NK-92 treated with Interleukin-12 subunit alpha and Interleukin-12 subunit beta, amount 100 ng/mL, for 24 hours (cell line): ENCODE measurements around the gene ESRRA.

Experiments
- DNase-seq: peaks from one replicate; lab custom pipeline; 2025; lab: John Stamatoyannopoulos, UW

Gene ESRRA

DNA sequence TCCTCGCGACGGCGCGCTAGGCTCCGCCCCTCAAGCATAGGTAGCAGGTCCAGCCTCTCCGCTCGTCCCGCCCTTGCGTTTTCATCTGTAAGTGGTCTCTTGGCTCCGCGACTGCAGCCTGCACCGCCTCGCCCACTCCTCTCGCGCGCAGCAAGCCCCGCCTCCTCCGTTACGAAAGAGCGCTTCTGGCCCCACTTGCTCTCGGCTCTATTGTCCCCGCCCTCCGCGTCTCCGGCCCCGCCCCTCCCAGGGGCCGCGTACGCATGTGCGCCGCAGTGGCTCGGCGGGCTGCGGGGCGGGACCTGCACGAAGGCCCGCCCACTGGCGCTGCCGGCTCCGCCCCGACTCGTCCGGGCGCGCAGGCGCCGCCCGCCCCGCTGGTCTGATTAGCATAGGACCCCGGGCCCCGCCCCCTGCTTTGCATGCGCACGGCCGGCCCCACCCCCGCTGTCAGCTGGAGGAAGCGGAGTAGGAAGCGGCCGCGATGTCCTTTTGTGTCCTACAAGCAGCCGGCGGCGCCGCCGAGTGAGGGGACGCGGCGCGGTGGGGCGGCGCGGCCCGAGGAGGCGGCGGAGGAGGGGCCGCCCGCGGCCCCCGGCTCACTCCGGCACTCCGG is at the start of gene ESRRA:
Gene ESRRA, plus strand, starts transcription at position 450 of the 616 bp plus-strand sequence. CDS start 1,656 bp downstream, outside the sequence.
- peak; percentile 100 for DNase-seq

DNA sequence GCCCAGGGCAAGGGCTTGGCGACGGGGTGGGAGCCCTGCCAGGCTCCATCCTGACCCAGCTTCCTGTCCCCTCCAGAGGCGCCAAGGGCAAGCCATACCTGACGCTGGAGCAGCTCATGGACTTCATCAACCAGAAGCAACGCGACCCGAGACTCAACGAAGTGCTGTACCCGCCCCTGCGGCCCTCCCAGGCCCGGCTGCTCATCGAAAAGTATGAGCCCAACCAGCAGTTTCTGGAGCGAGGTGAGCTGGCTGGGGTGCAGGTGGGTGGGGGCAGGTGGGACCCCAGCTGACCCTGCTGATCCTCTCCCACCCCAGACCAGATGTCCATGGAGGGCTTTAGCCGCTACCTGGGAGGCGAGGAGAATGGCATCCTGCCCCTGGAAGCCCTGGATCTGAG is 49.0 kb upstream of the ESRRA start:
- no peak for DNase-seq

DNA sequence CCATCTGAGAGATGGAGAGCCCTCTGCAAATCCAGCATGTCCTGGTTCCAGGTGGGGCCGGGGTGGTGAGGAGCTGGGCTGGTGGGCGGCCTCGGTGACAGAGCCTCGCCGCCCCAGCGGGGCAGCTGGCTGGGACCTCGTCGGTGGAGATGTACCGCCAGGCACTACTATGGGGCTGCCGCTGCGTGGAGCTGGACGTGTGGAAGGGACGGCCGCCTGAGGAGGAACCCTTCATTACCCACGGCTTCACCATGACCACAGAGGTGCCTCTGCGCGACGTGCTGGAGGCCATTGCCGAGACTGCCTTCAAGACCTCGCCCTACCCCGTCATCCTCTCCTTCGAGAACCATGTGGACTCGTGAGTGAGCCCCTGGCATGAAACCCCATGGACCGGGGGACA is 47.0 kb upstream of the ESRRA start:
- no peak for DNase-seq

DNA sequence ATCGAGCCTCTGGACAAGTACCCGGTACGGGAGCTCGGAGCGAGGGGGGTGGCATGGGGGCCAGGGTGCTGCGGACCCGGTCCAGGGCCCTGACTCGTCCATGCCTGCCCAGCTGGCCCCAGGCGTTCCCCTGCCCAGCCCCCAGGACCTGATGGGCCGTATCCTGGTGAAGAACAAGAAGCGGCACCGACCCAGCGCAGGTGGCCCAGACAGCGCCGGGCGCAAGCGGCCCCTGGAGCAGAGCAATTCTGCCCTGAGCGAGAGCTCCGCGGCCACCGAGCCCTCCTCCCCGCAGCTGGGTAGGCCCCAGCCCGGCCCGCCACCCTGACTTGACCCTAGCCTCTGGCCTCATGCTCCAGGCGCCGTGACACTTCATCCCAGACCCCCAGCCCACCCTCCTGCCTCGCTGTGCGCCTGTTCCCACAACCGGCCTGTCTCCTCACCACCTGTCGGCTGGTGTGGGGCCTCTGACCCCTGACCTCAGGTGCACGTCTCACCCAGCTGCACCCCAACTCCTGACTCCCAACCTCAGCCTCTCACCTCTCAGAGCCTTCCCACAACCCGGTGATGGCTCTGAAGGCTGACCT is 46.3 kb upstream of the ESRRA start:
- DNase-seq, result no peak

DNA sequence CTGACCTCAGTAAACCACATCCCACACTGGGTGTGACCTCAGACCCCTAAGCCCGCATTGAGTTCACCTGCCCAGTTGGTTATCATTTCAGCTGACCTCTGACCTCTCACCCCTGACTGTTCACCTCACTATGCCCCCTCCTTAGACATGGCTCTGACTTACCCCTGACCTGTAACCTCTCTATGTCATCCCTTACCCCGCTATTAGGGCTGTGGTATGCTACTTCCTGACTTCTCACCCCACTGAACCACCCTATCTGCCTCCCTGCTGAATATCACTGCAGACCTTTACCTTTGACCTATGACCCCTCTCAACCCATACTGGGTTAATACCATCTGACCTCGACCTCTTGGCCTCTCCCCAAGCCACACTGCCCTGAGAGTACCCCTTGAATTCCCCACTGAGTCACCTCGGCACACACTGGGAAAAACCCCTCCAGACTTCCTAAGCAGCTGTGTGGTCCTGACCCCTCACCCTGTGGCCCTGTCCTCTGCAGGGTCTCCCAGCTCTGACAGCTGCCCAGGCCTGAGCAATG is 45.7 kb upstream of the ESRRA start:
- peak; percentile 53 for DNase-seq

- DNase-seq, result no peak
Measured at GRCh38 chr11:64260147-64260708, 45.1 kb upstream of the ESRRA start.

DNA sequence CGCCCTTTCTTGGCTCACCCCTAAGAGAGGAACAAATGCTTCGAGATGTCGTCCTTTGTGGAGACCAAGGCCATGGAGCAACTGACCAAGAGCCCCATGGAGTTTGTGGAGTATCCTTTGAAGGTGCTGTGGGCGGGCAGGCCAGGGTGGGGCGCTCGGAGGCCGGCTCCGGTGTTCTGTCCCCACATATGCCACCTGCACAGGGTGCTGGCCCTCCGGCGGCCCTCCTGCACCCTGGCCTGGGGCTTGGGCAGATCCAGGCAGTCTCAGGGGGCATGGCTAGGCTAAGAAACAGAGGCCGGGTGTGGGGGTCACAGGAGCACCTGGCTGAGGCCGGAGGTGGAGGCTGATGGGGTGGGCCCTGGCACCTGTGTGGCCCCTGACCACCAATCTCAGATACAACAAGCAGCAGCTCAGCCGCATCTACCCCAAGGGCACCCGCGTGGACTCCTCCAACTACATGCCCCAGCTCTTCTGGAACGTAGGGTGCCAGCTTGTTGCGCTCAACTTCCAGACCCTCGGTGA is 43.7 kb upstream of the ESRRA start:
- DNase-seq, result no peak

DNA sequence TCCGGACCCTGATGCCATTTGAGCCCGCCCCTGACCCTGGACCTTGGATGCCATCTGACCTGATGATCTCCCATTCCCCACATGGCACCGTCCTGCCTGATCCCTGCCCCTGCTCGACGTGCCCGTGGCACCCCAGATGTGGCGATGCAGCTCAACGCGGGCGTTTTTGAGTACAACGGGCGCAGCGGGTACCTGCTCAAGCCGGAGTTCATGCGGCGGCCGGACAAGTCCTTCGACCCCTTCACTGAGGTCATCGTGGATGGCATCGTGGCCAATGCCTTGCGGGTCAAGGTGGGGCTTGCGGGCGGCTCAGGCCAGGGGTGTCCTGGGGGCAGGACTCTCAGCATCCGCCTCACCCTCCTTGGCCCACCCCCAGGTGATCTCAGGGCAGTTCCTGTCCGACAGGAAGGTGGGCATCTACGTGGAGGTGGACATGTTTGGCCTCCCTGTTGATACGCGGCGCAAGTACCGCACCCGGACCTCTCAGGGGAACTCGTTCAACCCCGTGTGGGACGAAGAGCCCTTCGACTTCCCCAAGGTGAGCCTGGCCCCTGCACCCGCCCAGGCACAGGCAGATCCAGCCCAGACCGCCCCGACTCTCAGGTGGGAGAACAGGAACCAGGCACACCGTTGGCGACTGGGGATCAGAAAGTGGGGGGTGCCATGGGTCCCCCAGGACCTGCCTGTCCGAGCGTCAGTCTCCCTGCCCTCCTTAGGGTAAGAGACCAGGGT is 42.9 kb upstream of the ESRRA start:
- no peak for DNase-seq

DNA sequence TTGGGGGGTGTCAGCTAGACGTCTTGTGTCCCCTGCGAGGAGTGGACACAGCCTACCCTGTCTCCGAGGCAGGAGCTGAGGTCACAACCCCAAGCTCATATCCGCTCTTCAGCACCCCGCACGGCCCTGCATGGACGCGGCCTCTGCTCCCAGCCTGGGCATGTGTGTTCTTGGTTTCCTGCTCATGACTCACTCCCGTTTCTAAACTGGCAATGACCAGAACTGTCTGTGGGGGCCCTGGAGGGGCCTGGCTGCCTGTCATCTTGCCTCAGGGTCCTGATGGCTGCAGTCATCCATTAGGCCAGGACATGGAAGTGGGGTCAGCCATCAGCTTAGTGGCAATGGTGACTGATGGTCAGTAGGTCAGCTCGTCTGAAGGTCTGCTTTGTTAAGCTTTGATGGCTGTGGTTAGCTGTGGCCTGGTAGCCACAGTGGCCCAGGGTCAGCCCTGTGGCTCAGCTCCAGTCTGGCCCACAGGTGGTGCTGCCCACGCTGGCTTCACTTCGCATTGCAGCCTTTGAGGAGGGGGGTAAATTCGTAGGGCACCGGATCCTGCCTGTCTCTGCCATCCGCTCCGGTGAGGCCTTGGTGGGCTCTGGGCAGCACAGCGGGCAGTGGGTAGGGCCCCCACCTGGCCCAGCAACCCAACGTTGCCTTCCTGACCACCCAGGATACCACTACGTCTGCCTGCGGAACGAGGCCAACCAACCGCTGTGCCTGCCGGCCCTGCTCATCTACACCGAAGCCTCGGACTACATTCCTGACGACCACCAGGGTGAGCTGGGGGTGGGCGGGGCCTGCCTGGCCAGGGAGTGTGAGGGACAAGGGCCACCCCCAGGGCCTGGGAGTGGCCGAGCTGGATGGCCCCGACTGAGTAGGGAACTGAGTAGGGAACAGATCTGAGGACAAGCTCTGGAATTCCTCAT is 42.0 kb upstream of the ESRRA start:
- no peak for DNase-seq

- no peak for DNase-seq
Measured at GRCh38 chr11:64263947-64264317, 41.4 kb upstream of the ESRRA start.

GRCh38 chr11:64264371-64264852 is 40.9 kb upstream of the ESRRA start:
- no peak for DNase-seq

- DNase-seq, result no peak
Measured at GRCh38 chr11:64265176-64266160, 39.9 kb upstream of the ESRRA start.

GRCh38 chr11:64266339-64266738 is 39.0 kb upstream of the ESRRA start:
- DNase-seq, result no peak

- no peak for DNase-seq
Measured at GRCh38 chr11:64267207-64267945, 37.9 kb upstream of the ESRRA start.

DNA sequence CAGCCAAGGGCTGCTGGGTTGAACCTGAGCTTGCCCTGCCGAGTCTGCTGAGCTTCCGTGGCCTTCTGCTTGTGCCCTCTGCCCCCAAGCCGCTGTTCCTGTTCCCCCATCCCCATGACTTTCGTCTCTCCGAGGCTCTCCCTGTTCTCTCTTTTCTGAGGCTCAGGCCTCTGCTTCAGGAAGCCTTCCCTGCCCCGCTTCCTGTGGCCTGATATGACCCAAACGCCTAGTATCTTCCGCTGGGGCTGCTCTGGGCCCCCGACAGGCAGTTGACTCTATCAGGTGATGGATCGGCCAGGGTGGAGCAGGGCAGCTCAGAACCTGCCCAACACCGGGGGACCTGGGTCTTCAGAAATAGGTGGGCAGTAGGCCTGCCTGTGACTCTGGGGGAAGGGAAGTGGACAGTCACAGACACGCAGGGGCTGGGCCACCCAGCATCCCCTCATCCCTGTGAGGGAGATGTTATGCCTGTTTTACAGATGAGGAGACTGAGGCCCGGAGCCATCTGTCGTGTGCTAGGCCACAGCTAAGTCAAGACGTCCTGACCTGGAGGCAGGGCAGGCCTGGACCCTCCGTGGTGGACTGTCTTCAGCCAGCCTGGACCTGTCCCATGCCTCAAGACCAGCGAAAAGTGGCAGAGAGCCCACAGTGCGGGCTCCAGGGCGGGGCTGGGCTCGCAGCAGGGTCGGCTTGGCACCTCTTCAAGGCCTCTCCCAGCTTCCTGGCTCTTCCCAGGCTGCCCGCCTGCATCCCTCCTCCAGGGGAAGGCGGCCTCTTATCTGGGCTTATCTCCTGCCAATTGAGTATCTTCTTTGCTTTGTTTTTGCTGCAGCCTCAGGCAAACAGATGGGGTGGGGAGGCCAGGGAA is 37.1 kb upstream of the ESRRA start:
- DNase-seq, result no peak

DNA sequence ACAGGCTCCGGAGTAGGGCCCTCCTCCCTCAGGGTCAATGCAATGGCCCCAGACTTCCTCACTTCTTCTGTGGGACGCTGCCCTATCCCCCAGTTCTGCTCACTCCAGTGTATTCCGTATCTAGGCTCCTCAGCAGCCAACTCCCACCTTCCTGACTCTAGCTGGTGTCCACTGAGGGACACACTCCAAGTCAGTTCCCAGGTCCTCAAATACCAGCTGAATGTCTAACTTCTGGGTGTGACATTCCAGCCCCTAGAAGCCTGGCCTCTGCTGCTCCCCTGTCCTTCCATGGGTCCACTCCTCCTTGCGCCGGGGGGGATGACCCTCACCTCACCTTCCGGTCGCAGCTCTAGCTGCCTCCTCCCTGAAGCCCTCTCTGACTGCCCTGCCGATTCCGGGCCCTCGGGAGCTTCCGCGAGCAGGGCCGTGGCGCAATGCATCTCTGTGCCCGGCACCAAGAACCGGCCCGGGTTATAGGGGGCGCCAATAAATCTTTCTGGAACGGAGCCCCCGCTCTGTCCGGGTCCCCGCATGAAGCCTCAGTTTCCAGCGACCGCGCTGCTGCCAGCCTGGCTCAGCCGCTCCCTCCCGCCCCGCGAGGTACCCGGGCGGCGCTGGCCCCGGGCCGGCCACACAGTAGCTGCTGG is 36.3 kb upstream of the ESRRA start:
- peak; percentile 47 for DNase-seq

DNA sequence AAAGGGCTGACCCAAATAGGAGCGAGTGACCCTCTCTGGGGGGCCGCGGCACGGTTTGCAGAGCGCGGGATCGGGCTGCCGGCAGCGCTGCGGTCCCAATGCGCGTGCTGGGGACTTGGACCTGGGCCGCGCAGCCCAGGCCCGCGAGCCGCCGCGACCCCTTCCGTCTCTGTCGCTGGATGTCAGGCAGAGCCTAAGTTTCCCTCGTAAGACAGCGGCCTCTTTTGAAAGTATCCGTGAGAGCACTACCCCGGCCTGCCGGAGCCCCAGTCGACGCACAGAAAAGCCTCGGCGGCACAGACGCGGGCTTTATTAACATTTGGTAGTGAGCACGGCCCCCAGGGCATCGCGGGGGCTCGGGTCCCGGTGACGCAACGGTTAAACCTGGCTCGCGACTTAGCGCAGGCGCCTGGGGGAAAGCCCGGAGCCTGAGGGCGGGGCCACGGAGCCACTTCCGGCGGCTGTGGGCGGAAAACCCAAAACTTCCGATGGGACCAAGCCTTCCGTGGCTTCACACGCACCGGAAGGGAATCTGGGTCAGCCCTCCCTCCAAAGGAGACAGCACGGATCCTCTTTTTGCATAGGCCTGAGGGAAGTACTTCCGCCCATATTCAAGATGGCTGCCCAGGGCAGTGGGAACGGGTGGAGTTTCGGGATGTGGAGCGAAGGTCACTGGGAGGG is 35.6 kb upstream of the ESRRA start:
- peak; percentile 95 for DNase-seq
